ENCODE data around the gene MEIOSIN. TPM values are rescaled to one million over a fixed set of nuclear protein-coding genes. Genes with fewer than 3 reads are reported as not detected.

The MEIOSIN gene
- total and polyA plus RNA-seq, 3 donors from 2014 or later, result 9.2 to 13.8 (median 10.4) TPM

DNA sequence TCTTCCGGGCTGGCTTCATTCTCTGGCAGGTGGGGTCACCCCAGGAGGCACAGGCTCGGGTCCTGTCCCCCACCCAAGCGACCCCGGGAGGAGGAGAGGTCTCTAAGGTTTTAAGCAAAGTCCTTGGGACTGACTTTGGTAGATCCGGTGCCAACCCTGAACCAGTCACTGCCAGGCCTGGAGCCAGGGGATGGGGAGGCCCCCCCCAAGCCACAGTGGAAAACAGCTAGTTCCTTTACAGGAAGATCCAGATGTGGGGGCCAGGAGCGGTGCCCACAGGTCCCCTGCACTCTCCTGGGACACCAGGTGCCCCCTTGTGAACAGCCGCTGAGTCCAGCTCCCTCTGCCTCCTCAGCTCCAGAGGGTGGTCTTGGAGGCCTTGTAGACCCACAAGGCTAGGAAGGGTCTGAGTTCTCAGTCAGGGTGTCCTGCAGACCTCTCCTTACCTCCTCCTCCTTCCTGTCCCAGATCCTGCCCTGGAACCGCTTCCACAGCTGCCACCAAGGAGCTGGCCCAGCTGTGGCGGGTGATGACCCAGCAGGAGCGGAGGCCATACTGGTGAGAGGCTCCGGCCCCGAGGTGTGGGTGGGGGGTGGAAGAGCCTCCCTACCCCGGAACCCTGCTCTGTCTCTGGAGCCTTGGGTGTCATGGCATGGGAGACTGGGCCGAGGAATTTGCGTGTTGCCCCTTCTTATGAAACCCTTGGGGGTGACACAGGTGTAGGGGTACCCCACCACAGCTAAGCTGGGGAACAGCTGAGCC is 29.8 kb downstream of the MEIOSIN start:
- Histone ChIP-seq H3K27me3 (no peaks in the 10 kb centered on the region), H3K36me3 (ENCODE audit: low read depth, missing control alignments) (no peaks in the 10 kb centered on the region), H3K27ac (no peak overlapping the region), H3K4me1 (peaks cover 34% of the 10 kb centered on the region), H3K9me3 (no peaks in the 10 kb centered on the region), H3K4me3 (no peak overlapping the region)
- no peak for DNase-seq
- intact Hi-C loops (cut with DNase I; ENCODE audit: low total_unique reads), result no loop called here
- TF ChIP-seq POLR2A (IDR thresholded peaks at IDR 0.05), result no peak
- TF ChIP-seq, protein P1, sequence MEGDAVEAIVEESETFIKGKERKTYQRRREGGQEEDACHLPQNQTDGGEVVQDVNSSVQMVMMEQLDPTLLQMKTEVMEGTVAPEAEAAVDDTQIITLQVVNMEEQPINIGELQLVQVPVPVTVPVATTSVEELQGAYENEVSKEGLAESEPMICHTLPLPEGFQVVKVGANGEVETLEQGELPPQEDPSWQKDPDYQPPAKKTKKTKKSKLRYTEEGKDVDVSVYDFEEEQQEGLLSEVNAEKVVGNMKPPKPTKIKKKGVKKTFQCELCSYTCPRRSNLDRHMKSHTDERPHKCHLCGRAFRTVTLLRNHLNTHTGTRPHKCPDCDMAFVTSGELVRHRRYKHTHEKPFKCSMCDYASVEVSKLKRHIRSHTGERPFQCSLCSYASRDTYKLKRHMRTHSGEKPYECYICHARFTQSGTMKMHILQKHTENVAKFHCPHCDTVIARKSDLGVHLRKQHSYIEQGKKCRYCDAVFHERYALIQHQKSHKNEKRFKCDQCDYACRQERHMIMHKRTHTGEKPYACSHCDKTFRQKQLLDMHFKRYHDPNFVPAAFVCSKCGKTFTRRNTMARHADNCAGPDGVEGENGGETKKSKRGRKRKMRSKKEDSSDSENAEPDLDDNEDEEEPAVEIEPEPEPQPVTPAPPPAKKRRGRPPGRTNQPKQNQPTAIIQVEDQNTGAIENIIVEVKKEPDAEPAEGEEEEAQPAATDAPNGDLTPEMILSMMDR (IDR thresholded peaks at IDR 0.05), result no peak
- 89 to 92% methylated on average over 9 to 15 of the region's 15 CpGs for WGBS, 2 donors

DNA sequence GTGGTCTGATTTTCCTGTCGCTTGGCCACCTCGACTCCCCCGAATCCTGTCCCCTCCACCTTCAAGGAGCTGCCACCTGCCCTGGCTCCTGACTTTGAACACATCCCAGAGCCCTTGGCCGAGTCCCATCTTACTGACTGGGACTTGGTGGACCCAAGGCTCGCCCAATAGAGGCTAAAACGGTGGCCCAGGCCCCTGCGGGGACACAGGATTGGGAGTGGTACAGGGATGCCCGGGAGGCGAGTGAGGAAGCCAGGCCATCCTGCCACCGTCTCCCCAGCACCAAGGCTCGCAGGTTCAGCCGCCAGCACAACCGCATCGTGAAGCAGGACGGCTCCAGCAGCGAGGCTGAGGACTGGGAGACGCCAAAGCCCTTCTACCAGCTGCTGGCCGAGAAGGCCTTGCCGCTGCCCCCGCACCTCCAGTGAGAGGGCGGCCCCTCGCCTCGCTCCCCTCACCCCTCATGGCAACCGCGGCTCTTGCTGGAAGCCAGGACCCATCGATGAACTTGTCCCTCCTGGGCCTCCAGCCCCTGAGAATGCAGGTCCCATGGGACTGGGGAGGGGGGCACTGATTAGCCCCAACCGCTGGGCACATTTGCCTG is 30.6 kb downstream of the MEIOSIN start:
- Histone ChIP-seq H3K9me3 (no peaks in the 10 kb centered on the region), H3K4me3 (no peak overlapping the region), H3K4me1 (peaks cover 34% of the 10 kb centered on the region), H3K27ac (peak overlapping the region; percentile 7 to 13), H3K36me3 (ENCODE audit: low read depth, missing control alignments) (no peaks in the 10 kb centered on the region), H3K27me3 (no peaks in the 10 kb centered on the region)
- intact Hi-C loops (cut with DNase I; ENCODE audit: low total_unique reads), result no loop called here
- 31 to 41% methylated on average over 6 to 27 of the region's 27 CpGs for WGBS, 2 donors
- no peak for TF ChIP-seq POLR2A (IDR thresholded peaks at IDR 0.05)
- TF ChIP-seq, protein P1 (IDR thresholded peaks at IDR 0.05), result no peak
- no peak for DNase-seq

DNA sequence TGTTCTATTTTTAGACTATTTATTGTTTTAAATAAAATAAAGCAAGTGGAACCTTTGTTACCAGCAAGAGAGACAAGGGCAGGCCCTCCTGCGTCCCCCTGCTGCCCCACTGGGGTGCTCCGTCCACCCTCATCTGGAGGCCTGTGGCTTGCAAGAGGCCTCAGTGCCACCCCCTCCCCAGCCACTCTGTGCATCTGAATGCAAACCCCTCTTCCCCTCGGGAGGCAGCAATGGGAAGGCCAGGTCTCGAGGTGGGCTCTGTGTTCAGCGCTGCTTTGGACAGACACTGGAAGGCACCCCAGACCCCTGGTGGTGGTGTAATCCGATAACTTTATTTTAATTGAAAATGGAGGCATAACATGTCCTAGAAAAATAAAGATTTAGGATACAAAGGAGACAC is 31.2 kb downstream of the MEIOSIN start:
- H3K4me1 ChIP-seq, result peaks cover 34% of the 10 kb centered on the region
- H3K4me3 ChIP-seq, result no peak overlapping the region
- H3K9me3 ChIP-seq, result no peaks in the 10 kb centered on the region
- DNase-seq, result no peak
- H3K36me3 ChIP-seq (ENCODE audit: low read depth, missing control alignments), result no peaks in the 10 kb centered on the region
- TF ChIP-seq, protein P1 (IDR thresholded peaks at IDR 0.05), result no peak
- TF ChIP-seq POLR2A (IDR thresholded peaks at IDR 0.05), result no peak
- peak overlapping the region; percentile 7 to 13 for H3K27ac ChIP-seq
- WGBS, 2 donors, result 64 to 84% methylated on average over 5 to 6 of the region's 6 CpGs
- H3K27me3 ChIP-seq, result no peaks in the 10 kb centered on the region
- intact Hi-C loops (cut with DNase I; ENCODE audit: low total_unique reads), result no loop called here

DNA sequence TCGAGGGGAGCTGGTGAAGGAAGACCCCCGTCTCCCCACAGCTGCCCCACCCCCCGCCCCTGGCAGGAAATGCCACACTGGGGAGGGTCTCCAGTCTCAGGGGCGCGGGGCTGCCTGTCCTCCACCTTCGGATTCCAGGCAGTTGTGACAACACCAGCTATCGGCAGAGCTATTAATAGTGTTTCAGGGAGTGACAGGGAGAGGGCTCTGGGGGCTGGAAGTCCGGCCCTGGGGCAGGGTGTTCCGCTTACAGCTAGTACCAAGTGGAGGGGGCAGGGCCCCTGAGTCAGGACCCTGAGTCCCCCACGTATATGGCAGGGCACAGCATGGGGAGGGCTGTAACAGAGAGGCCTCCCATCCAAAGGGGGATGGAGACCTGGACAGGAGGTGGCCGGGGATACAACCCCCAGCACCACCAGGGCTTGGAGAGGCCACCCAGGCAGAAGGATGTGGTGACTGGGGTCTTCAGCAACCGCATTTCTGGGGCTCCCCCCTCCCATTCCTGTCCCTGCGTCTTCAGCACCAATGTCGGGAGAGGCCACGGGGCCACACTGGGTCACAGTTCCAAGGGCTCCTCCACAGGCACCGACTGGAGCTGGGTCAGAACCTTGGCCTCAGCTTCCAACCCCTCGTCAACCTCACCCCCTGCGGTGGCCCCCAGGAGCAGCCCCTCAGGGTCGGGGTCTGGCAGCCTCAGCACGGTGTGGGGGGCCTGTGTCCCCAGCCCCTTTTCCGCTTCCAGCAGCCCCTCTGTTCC is 31.9 kb downstream of the MEIOSIN start:
- no peaks in the 10 kb centered on the region for H3K27me3 ChIP-seq
- no peaks in the 10 kb centered on the region for H3K9me3 ChIP-seq
- H3K27ac ChIP-seq, result peak overlapping the region in 1 of 2 donors; percentile 13
- DNase-seq, result no peak
- no peaks in the 10 kb centered on the region for H3K36me3 ChIP-seq (ENCODE audit: low read depth, missing control alignments)
- intact Hi-C loops (cut with DNase I; ENCODE audit: low total_unique reads), result no loop called here
- TF ChIP-seq, protein P1 (IDR thresholded peaks at IDR 0.05), result no peak
- TF ChIP-seq POLR2A (IDR thresholded peaks at IDR 0.05), result no peak
- WGBS, 2 donors, result 54 to 70% methylated on average over 6 to 21 of the region's 21 CpGs
- peaks cover 37% of the 10 kb centered on the region for H3K4me1 ChIP-seq
- no peak overlapping the region for H3K4me3 ChIP-seq

Measured in testis (tissue), 3 donors.